Skeletal muscle satellite cell (primary cell): ENCODE measurements around the gene TEX22.

Source experiments
- H3K27me3 ChIP-seq: 2 replicates; pipeline ENCODE4 v1.7.0; 2013; ENCODE audit warnings: low read length; ENCODE audit not compliant: control insufficient read depth, insufficient read depth
- H3K36me3 ChIP-seq: 2 replicates; pipeline ENCODE4 v1.7.0; 2013; ENCODE audit warnings: mild to moderate bottlenecking, control low read depth, low read length; ENCODE audit not compliant: insufficient read depth
- H3K4me1 ChIP-seq: 2 replicates; pipeline ENCODE4 v1.7.0; 2013; ENCODE audit warnings: low read length; ENCODE audit not compliant: control insufficient read depth, insufficient read depth
- H3K4me2 ChIP-seq: 2 replicates; pipeline ENCODE4 v1.7.0; 2013; ENCODE audit warnings: mild to moderate bottlenecking, low read length
- H3K4me3 ChIP-seq: 2 replicates; pipeline ENCODE4 v1.7.0; 2013; ENCODE audit warnings: low read length
- H3K9ac ChIP-seq: 2 replicates; pipeline ENCODE4 v1.7.0; 2013; ENCODE audit warnings: mild to moderate bottlenecking, low read depth, low read length, moderate library complexity
- H3K9me3 ChIP-seq: replicated peaks from 2 replicates; pipeline ENCODE4 v1.7.0; 2013; ENCODE audit warnings: mild to moderate bottlenecking, control low read depth, low read length

TEX22 gene

GRCh38 chr14:105381446-105382342, 16.6 kb upstream of the TEX22 start:
- Histone ChIP-seq H3K36me3 (peaks cover 15% of the 10 kb centered on the region), H3K4me3 (no peak overlapping the region), H3K9me3 (no peaks in the 10 kb centered on the region), H3K9ac (no peak overlapping the region), H3K4me1 (no peaks in the 10 kb centered on the region), H3K4me2 (no peak overlapping the region), H3K27me3 (no peaks in the 10 kb centered on the region)

DNA sequence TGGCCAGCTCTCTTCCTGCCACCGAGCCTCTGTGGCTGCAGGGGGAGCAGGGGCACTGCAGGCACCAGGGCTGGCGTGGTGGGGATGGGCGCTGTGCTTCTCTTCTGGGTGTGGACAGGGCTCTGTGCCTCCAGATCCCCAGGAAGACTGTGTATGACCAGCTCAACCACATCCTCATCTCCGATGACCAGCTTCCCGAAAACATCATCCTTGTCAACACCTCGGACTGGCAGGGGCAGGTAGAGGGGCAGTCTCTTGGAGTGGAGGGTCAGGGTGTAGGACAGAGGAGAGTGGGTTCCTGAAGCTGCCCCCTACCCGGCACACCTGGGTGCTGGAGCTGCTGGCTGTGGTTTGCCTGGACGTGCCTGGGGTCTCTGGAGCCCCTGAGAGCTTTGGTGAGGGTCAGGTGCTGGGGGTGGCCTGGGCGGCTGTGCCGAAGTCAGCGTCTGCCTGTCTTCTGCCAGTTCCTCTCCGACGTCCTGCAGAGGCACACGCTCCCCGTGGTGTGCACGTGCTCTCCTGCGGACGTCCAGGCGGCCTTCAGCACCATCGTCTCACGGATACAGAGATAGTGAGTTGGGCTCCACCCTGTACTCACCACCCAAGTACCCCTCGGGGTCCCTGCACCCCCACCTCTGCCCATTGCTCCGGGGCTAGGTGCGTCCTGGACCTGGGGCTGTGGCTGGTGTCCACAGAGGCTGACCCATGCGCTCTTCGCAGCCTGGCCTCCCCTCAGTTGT, 15.8 kb upstream of the TEX22 start:
- Histone ChIP-seq H3K27me3 (no peaks in the 10 kb centered on the region), H3K9me3 (no peaks in the 10 kb centered on the region), H3K4me3 (no peak overlapping the region), H3K36me3 (peaks cover 15% of the 10 kb centered on the region), H3K4me1 (no peaks in the 10 kb centered on the region), H3K4me2 (no peak overlapping the region), H3K9ac (no peak overlapping the region)

DNA sequence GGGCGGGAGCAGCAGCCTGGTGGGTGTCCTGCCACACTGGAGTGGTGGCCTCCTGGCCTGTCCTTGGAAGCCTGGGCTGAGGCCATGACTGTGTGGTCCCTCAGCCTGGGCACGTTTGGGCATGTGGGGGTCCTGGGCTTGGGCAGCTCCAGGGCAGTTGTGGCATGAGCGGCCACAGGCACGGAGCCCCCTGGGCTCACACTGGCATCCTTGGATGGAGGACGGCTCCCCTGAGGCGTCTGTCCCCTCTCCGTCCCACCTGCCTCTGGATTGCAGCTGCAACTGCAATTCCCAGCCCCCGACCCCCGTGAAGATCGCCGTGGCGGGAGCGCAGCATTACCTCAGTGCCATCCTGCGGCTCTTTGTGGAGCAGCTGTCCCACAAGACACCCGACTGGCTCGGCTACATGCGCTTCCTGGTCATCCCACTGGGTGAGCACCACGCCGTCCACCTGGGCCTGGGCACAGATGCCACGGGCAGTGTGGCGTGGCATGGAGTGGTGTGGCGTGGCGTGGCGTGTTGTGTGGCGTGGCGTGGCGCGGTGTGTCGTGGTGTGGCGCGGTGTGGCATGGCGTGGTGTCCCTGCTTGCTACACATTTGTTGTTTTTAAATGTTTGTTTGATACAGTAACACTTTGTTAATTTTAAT, 15.1 kb upstream of the TEX22 start:
- Histone ChIP-seq H3K4me2 (no peak overlapping the region), H3K4me1 (no peaks in the 10 kb centered on the region), H3K4me3 (no peak overlapping the region), H3K27me3 (no peaks in the 10 kb centered on the region), H3K36me3 (peaks cover 15% of the 10 kb centered on the region), H3K9me3 (no peaks in the 10 kb centered on the region), H3K9ac (no peak overlapping the region)

DNA sequence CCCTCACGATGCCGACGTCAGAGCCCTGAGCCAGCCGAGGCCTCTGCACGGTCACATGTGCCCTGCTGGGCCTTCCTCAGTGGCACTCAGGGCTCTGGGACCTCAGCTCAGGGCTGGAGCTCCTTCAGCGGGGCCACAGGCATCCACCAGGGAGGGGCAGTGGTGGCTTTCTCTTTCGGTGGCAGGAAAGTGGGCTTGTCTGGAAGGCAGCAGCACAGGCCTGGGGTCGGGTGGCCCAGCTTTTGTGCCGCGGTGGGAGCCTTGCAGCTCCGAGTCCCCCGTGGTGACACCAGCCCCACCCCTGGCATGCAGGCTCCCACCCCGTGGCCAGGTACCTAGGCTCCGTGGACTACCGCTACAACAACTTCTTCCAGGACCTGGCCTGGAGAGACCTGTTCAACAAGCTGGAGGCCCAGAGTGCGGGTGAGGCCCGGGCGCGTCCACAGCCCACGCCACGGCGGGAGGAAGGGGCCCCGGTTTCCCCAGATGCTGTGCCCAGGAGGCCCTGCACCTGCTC, 14.2 kb upstream of the TEX22 start:
- Histone ChIP-seq H3K4me1 (peaks cover under 1% of the 10 kb centered on the region), H3K36me3 (peaks cover 15% of the 10 kb centered on the region), H3K27me3 (no peaks in the 10 kb centered on the region), H3K9me3 (no peaks in the 10 kb centered on the region), H3K4me2 (no peak overlapping the region), H3K4me3 (no peak overlapping the region), H3K9ac (no peak overlapping the region)

DNA sequence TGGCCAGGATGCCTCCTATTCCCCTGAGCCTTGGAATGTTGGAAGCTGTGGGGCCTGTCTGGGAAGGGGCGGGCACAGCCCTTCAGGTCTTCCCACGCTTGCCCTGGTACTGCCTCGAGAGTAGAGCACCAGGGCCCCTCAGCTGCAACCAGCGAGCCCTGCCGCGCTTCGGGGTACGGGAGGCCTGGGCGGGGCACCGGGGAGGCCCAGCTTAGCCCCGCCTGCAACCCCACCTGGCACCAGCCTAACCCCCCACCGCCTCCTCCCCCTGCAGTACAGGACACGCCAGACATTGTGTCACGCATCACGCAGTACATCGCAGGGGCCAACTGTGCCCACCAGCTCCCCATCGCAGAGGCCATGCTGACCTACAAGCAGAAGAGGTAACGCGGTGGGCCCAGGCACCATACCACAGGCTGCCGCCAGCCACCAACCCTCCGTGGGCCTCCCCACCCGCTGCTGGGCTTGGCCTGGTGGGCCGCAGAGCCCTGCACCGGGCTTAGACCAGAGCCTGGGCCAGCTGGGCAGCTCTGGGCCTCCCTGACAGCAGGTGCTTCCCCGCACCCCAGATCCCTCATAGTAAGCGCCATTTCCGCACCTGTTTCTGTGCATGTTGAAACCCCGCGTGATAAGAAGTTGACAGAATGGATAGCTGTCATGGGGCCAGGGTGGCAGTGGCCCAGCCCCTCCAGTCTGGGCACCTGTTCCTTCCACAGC, 13.6 kb upstream of the TEX22 start:
- peaks cover 14% of the 10 kb centered on the region for H3K36me3 ChIP-seq
- H3K4me1 ChIP-seq, result peaks cover 7% of the 10 kb centered on the region
- no peak overlapping the region for H3K9ac ChIP-seq
- H3K27me3 ChIP-seq, result no peaks in the 10 kb centered on the region
- no peak overlapping the region for H3K4me2 ChIP-seq
- no peaks in the 10 kb centered on the region for H3K9me3 ChIP-seq
- no peak overlapping the region for H3K4me3 ChIP-seq

DNA sequence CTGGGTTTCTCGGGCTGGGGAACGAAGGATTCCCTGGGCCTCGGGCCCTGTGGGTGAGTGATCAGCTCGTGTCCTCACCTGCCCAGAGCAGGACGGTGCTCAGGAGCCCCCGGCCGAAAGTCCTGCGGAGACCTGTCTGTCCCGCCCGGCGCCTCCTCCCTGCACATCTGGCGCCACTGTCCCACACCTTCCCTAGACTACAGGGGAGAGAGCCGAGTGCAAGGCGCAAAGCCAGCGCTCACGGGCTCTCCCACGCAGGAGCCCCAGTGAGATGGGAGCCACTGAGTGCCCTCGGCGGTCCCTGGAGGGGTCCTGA, 13.1 kb upstream of the TEX22 start:
- Histone ChIP-seq H3K4me1 (peaks cover 12% of the 10 kb centered on the region), H3K4me2 (no peak overlapping the region), H3K4me3 (no peak overlapping the region), H3K9ac (no peak overlapping the region), H3K36me3 (peaks cover 11% of the 10 kb centered on the region), H3K9me3 (no peaks in the 10 kb centered on the region), H3K27me3 (no peaks in the 10 kb centered on the region)

- no peak overlapping the region for H3K4me3 ChIP-seq
- peaks cover 14% of the 10 kb centered on the region for H3K4me1 ChIP-seq
- no peak overlapping the region for H3K9ac ChIP-seq
- no peaks in the 10 kb centered on the region for H3K9me3 ChIP-seq
- peaks cover 11% of the 10 kb centered on the region for H3K36me3 ChIP-seq
- no peak overlapping the region for H3K4me2 ChIP-seq
- H3K27me3 ChIP-seq, result no peaks in the 10 kb centered on the region
Observed at GRCh38 chr14:105385698-105386365, 12.5 kb upstream of the TEX22 start.

DNA sequence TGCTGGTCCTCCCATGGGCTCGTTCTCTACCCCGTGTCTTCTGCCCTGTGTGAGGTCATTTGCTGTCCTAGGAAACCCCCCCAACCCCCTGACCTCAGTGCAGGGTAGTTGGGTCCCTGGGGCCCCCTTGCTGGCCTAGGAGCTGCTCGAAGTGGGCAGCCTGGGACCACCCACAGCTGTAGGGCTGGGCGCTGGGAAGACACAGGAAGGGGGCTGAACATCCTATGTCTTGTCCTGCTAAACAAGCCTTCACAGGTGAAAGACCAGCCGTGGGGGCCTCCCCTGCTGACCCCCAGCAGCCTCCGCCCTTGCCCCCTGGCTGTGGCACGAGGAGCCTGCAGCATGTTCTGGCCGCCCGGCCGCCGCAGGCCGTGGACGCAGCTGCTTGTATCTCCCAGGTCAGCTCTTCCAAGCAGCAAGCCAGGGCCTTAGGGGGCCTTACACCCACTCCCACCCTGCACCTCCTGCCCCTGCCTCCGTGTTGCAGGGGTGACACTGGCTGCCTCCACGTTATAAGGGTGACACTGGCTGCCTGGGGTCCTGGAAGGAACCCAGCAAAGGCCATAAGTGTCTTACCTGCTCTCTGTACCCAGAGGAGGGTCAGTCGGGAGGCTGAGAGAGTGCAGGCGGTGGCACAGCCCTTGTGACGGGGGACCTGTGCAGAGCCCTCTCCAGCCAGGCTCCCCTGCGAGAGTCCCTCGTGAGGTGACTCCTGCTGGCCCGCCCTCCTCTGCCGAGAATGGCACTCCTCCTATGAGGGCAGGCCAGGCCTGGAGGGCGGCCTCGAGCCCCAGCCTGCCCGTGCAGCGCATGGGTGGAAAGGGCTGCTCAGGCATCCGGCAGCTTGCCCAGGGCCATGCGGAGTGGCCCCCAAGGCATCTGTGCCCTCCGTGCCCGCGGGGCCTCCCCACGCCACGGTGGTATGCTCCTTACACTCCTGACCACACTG, 11.5 kb upstream of the TEX22 start:
- Histone ChIP-seq H3K9me3 (no peaks in the 10 kb centered on the region), H3K4me1 (peaks cover 14% of the 10 kb centered on the region), H3K4me3 (no peak overlapping the region), H3K36me3 (peaks cover 11% of the 10 kb centered on the region), H3K9ac (no peak overlapping the region), H3K4me2 (no peak overlapping the region), H3K27me3 (no peaks in the 10 kb centered on the region)

DNA sequence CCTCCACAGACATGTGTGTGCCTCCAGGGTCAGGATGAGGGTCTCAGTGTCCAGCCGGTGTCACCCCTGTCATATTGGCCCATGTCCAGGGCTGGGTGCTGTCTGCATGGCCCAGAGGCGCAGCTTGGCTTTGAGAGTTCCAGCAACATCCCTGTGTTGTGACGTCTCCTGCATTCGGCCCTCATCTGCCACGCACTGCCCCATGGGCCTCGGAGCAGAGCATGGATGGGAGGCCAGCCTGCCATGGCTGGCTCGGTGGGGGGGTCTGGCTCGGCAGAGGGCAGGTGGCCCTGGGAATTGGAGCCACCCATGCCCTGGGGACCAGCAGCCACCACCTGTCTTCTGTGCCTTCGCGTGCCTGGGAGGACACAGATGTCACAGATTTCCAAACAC, 10.8 kb upstream of the TEX22 start:
- H3K4me3 ChIP-seq, result no peak overlapping the region
- no peaks in the 10 kb centered on the region for H3K9me3 ChIP-seq
- peaks cover 14% of the 10 kb centered on the region for H3K4me1 ChIP-seq
- H3K36me3 ChIP-seq, result peaks cover 8% of the 10 kb centered on the region
- H3K4me2 ChIP-seq, result no peak overlapping the region
- no peaks in the 10 kb centered on the region for H3K27me3 ChIP-seq
- no peak overlapping the region for H3K9ac ChIP-seq
